Erythroblast (primary cell): ENCODE results near the gene MOGAT3.

Experiments used
- DNase-seq, 2 experiments: peaks; one replicate each; lab custom pipeline; 2025; lab: John Stamatoyannopoulos, UW
- GATA1 ChIP-seq: IDR thresholded peaks from 2 replicates; pipeline ENCODE4 v1.6.1; 2011; ENCODE audit warnings: low read depth, mild to moderate bottlenecking, control low read depth, low read length, moderate library complexity
- POLR2A ChIP-seq: IDR thresholded peaks from 2 replicates; pipeline ENCODE4 v1.6.1; 2011; ENCODE audit warnings: mild to moderate bottlenecking, low read length

The MOGAT3 gene

DNA sequence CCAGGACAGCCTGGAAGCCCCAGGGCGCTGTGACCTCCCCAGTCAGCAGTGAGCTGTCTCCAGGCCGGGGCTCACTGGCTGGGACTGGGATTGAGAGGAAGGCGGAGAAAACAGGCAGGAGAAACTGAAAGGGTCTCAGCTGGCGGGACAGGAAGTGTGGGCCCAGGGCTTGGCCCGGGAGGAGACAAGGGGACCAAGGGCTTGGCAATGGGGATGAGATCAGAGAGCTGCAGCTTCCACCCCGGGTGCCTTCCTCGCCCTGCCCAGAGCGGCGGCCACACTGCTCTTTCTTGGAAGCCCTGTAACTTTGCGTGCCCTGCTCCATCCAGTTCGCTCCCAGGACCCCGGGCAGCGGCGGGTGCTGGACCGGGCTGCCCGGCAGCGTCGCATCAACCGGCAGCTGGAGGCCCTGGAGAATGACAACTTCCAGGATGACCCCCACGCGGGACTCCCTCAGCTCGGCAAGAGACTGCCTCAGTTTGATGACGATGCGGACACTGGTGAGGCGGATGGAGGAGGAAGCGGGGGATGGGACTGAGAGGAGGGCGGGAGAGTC is 21.5 kb upstream of the MOGAT3 start:
- no peak for DNase-seq
- TF ChIP-seq POLR2A (no peak), GATA1 (no peak)

DNA sequence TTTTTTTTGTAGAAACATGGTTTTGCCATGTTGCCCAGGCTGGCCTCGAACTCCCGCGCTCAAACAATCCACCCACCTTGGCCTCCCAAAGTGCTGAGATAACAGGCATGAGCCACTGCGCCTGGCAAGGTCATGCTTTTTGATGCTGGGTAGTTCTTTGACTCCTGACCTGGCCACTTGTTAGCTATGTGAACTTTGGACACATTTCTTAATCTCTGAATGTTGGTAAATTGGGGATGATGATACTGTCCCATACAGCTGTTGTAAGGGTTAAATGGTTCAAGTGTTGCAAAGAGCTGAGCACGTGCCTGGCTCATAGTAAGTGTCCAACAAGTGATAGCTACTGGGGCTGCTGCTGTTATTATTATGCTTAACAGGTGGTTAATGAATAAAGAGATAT is 19.5 kb upstream of the MOGAT3 start:
- DNase-seq = peak in 1 of 2 experiments; percentile 65
- no peak for TF ChIP-seq GATA1
- TF ChIP-seq POLR2A = no peak

DNA sequence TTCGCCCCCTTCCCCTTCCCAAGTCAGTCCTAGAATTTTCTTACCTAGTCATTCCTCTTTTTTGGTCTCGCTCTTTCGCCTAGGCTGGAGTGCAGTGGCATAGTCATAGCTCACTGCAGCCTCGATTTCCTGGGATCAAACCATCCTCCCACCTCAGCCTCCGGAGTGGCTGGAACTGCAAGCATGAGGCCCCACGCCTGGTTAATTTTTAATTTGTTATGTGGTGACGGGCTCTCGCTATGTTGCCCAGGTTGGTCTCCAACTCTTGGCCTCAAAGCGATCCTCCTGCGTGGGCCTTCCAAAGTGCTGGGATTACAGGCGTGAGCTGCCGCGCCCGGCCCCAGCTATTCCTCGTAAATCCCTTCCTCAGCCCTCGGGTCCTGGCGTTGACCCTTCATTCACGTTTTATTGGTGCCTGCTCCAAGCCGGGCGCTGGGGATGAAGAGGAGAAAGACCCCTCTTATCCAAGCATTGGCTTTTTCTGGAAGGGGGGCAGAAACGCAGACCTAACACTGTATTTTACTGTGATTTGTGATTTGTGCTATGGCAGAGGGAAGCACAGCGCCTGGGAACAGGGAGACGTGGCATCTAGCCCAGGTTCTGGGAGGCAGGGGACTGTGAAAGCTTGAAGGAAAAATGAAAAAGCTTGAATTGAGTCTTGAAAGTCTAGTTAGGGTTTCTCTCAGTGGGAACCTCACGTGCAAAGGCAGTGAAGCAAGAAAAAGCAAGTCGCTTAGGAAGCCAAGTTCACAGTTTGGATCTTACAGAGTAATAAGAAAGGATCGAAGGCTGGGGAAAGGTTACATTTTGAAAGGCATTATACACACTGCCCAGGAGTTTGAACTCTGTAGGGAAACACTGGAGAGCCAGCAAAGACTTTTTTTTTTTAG is 17.6 kb upstream of the MOGAT3 start:
- DNase-seq = no peak

GRCh38 chr7:101217388-101218235 is 16.8 kb upstream of the MOGAT3 start, which contains the start of the genes PLOD3 and ZNHIT1:
TSS of gene PLOD3 (minus strand) at chr7:101217581. CDS start at chr7:101217274, 307 bp downstream.
TSS of gene ZNHIT1 (plus strand) at chr7:101218165. CDS start at chr7:101218196, 31 bp downstream.
- TF ChIP-seq POLR2A (peak; percentile 66), GATA1 (no peak)

More for the DNA sequence above, 17.6 kb upstream of the MOGAT3 start:
- no peak for TF ChIP-seq GATA1
- TF ChIP-seq POLR2A = peak; percentile 6

DNA sequence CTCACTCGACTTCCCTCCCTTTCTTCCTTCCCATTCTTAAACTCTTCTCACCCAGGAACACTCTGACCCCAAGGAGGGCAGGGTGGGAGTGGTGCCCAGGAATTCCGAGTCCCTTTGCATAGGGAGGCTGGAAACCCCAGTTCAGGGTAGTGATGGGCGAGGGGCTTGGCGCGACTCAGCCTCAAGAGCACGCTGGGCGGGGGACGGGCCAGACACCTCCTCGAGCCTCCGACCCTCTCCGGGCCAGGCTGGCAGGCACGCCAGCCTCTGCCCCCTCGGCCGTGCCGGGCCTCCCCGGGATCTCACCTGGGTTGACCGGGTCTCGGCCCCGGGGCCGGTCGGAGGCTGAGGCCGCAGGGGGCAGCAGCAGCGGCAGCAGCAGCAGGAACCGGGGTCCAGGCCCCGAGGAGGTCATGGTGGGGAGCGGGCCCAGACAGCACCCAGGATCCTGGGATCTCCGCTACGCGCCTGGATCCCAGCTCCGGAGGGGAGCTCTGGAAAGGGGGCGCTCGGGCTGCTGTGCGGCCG is 16.1 kb upstream of the MOGAT3 start:
- peak; percentile 42 to 61 for DNase-seq
- TF ChIP-seq GATA1 (no peak), POLR2A (no peak)

More at GRCh38 chr7:101217388-101218235, 16.8 kb upstream of the MOGAT3 start, which contains the start of the genes PLOD3 and ZNHIT1:
- peak; percentile 98 to 99 for DNase-seq

DNA sequence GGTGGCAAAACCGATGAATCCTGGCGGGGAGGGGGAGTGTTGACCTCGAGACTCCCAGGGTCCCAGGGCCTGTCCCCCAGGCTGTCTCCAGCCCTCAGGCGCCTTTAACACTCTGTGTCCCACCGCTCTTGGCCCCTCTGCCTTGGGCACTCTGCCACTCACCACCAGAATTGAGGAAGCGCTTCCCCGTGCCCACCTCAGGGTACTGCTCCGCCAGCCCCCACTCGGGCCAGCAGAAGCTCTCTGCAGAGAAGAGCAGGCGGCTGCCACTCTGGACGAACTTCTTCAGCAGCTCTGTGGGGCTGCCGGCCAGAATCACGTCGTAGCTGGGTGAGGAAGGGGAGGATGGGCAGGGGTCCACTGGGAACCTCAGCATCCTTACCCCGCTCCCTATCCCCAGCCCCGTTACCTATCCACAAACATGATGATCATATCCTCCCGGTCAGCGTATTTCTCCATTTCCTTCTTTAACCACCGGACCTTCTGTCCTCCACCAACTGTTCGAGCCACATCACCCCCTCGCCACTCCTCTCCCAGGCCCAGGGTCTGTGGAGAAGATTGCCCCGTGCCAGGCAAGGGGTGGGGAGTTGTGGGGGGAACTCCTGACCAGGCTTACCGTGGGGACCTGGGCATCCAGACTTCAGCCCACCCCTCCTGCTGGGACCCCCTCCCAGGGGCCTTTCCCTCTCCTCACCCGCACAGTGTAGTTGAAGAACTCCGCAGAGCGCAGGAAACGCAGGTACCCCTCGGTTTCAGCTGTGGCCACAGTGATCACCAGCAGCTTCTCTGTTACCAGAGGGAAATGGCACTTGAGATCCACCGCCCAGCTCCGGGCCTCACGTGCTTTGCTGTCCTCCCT is 15.4 kb upstream of the MOGAT3 start:
- TF ChIP-seq GATA1 (no peak), POLR2A (no peak)
- no peak for DNase-seq

DNA sequence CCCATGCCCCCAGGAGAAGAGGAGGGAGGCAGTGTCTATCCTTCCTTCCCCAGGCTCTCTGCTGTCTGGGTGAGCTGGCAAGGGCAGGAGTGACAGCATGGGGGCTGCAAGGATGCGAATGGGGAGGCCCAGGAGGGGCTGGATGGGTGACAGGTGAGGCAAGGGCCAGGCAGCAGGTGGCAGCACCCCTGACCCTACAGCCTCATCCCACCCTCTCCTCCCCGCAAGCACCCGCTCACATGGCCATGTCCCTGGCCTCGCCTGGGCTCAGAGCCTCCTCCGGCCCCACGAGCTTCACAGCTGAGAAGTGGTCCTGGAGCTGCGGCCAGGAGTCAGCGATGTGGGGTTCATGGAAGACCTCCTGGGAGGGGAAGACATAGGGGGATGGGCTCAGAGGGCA is 11.2 kb upstream of the MOGAT3 start:
- no peak for DNase-seq
- TF ChIP-seq POLR2A = no peak
- TF ChIP-seq GATA1 = no peak

DNA sequence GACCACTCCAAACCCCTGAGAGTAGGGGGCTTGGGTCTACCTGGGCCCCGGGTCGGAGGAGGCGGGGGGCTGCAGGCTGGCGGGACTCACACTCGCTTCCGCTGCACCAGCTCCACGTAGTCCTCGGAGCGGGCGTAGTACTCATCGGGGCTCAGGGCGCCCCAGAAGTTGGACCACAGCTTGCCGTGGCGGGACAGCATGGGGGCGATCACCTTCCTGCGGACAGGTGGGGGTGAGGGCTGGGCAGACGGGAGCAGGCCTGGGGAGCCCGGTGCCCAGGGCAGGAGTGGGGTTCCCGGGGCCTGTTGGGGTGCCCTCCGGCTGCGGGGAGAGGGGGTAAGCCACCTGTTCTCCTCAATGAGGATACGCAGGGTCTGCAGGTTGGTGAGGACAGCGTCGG is 10.7 kb upstream of the MOGAT3 start:
- DNase-seq = no peak
- TF ChIP-seq POLR2A (no peak), GATA1 (no peak)

GRCh38 chr7:101210143-101210542 is 9.3 kb upstream of the MOGAT3 start:
- no peak for TF ChIP-seq GATA1
- TF ChIP-seq POLR2A = no peak
- DNase-seq = no peak

GRCh38 chr7:101208794-101209193 is 8.0 kb upstream of the MOGAT3 start:
- no peak for TF ChIP-seq GATA1
- TF ChIP-seq POLR2A = no peak

GRCh38 chr7:101207459-101207858 is 6.6 kb upstream of the MOGAT3 start:
- DNase-seq = no peak
- TF ChIP-seq POLR2A (no peak), GATA1 (no peak)

More at GRCh38 chr7:101208794-101209193, 8.0 kb upstream of the MOGAT3 start:
- DNase-seq = no peak

DNA sequence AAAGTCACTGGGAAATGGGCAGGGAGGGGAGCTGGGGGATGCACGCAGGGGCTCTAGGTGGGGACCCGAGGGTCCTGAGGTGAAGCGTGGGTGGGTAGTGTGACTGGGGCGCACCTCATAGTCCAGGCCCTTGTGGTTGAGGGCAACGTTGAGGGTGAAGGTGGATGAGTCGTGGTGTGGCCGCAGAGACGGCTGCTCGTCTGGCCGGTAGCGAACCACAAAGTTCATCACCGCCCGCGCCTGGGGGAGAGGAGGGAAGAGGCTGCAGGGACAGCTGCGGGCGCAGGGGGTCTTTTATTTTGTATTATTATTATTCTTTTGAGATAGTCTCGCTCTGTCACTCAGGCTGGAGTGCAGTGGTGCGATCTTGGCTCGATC is 5.8 kb upstream of the MOGAT3 start:
- TF ChIP-seq GATA1 (no peak), POLR2A (no peak)
- no peak for DNase-seq
